ENCODE data around the gene FZD7. TPM values are rescaled to one million over a fixed set of nuclear protein-coding genes. Genes with fewer than 3 reads are reported as not detected.

The FZD7 gene
- total RNA-seq, 1 donor from 2014 or later: 37.1 TPM

DNA sequence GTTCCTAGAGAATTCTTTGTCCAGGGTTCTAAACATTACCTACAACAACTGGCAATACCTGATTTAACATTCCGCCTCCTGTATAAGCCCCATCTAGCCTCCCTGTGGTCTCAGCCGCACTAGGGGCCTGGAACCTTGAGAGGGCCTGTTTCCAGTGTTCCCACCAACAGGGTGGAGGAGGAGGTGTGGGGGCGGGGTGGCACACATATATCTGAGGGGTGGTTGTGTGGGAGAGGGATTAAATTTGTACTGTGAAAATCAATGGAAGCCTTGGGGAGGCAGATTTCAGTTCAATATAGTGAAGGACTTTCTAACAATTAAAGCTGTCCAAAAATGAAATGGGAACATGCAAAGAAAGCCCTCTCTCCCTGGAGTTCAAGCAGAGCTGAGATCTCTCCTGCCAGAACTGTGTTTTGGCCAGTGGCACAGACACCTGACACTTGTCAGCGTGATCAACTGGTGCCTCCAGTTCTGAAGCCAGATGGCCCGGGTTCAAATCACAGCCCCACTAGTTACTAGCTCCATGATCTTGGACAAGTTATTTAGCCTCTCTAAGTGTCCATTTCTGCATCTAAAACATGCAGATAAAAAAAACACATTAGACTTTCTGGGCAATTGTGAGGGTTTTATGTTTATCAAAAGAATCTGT, 17.0 kb upstream of the FZD7 start:
- Histone ChIP-seq H3K27me3 (no peaks in the 10 kb centered on the region), H3K36me3 (no peaks in the 10 kb centered on the region), H3K4me1 (peaks cover 14% of the 10 kb centered on the region), H3K27ac (no peak overlapping the region), H3K9me3 (no peaks in the 10 kb centered on the region), H3K4me3 (no peak overlapping the region)
- TF ChIP-seq POLR2A (IDR thresholded peaks at IDR 0.05) (no peak), POLR2AphosphoS5 (IDR thresholded peaks at IDR 0.05; ENCODE audit: insufficient read depth in 1 of 2, low read depth in 1 of 2) (no peak)
- DNase-seq (ENCODE audit: extremely low spot score in 2 of 2): no peak
- intact Hi-C loops (cut with DNase I): no loop called here

DNA sequence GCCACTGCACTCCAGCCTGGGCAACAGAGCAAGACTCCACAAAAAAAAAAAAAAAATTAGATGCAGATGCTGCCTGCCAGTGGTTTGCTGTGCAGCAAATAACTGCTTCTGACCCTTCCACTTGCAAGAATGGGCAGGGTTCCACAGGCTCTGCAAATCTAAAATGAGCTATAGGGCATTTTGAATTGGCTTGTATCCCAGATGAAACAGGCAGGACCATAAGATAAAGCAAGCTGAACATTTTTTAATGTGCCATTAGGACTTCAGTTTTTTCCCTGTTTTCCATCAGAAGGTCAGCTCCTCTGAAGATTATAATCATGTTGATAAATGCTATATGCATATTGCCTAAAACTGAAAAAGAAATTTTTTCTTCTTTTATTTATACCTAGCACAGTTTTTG, 15.7 kb upstream of the FZD7 start:
- TF ChIP-seq, protein P1, sequence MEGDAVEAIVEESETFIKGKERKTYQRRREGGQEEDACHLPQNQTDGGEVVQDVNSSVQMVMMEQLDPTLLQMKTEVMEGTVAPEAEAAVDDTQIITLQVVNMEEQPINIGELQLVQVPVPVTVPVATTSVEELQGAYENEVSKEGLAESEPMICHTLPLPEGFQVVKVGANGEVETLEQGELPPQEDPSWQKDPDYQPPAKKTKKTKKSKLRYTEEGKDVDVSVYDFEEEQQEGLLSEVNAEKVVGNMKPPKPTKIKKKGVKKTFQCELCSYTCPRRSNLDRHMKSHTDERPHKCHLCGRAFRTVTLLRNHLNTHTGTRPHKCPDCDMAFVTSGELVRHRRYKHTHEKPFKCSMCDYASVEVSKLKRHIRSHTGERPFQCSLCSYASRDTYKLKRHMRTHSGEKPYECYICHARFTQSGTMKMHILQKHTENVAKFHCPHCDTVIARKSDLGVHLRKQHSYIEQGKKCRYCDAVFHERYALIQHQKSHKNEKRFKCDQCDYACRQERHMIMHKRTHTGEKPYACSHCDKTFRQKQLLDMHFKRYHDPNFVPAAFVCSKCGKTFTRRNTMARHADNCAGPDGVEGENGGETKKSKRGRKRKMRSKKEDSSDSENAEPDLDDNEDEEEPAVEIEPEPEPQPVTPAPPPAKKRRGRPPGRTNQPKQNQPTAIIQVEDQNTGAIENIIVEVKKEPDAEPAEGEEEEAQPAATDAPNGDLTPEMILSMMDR (IDR thresholded peaks at IDR 0.05): no peak
- no peak for TF ChIP-seq POLR2A (IDR thresholded peaks at IDR 0.05)
- no peak for TF ChIP-seq POLR2AphosphoS5 (IDR thresholded peaks at IDR 0.05; ENCODE audit: insufficient read depth in 1 of 2, low read depth in 1 of 2)
- no peaks in the 10 kb centered on the region for H3K9me3 ChIP-seq
- DNase-seq (ENCODE audit: extremely low spot score in 2 of 2): no peak
- no peaks in the 10 kb centered on the region for H3K27me3 ChIP-seq
- H3K36me3 ChIP-seq: no peaks in the 10 kb centered on the region
- intact Hi-C loops (cut with DNase I): no loop called here
- H3K4me3 ChIP-seq: no peak overlapping the region
- no peak overlapping the region for H3K27ac ChIP-seq
- peaks cover 14% of the 10 kb centered on the region for H3K4me1 ChIP-seq

DNA sequence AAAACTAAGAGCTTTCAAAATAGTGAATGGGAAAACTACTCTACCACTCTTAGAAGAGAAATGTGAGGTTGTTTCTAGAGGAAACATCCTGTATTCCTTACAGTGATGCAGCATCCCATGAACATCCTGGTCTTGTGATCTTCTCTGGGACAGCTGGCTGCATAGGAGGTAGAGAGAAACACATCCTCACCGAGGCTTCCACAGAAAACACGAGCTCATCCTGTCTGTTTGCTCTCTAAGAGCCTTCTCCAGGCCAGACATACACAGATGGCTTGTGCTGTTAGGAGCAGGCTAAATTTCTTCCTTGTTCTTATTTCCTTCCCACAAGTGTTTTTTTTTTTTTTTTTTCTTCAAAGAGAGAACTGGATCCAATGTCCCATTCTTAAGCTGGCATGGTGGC, 14.7 kb upstream of the FZD7 start:
- H3K4me3 ChIP-seq: no peak overlapping the region
- TF ChIP-seq, protein P1 (IDR thresholded peaks at IDR 0.05): no peak
- no peak for TF ChIP-seq POLR2AphosphoS5 (IDR thresholded peaks at IDR 0.05; ENCODE audit: insufficient read depth in 1 of 2, low read depth in 1 of 2)
- TF ChIP-seq POLR2A (IDR thresholded peaks at IDR 0.05): no peak
- no peak for DNase-seq (ENCODE audit: extremely low spot score in 2 of 2)
- no peaks in the 10 kb centered on the region for H3K9me3 ChIP-seq
- no peaks in the 10 kb centered on the region for H3K27me3 ChIP-seq
- peaks cover 14% of the 10 kb centered on the region for H3K4me1 ChIP-seq
- H3K36me3 ChIP-seq: no peaks in the 10 kb centered on the region
- intact Hi-C loops (cut with DNase I): no loop called here
- no peak overlapping the region for H3K27ac ChIP-seq

DNA sequence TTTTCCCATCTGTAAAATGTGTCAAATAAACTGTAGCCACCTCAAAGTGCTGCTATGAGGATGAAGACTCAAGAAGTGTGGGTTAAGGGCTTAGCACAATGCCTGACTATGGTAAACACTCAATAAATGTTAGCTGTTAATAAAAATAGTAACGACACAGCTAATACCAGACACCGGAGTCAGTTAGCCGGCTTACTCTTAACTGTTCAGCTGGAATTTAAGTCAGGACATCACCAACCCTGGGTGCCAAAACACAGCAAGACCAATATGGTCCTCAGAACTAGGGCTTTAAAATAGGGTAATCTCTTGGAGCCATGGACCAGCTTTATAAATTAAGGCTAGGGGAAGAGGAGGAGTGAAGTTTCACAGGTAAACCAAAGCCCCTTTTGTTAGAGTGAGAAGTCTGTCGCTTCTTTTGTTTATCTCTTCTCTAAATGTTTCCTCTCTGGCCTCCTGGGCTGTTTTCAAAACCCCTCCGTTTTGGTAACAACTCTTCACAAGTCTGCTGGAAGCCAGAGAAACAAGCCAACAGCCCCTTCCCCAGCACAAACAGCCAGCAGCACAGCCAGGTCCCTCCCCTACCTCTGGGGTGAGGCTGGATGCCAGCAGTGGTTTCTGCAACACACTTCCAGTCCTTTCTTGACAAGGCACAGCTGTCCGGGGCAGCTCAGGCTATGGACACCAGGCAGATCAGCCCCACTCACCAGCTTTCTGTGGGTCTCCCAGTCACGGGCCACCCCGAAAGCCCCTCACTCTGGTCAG, 13.8 kb upstream of the FZD7 start:
- Histone ChIP-seq H3K27ac (no peak overlapping the region), H3K4me1 (peaks cover 8% of the 10 kb centered on the region), H3K9me3 (no peaks in the 10 kb centered on the region), H3K36me3 (no peaks in the 10 kb centered on the region), H3K27me3 (no peaks in the 10 kb centered on the region), H3K4me3 (no peak overlapping the region)
- peak in 1 of 2 donors; percentile 28 for TF ChIP-seq POLR2AphosphoS5 (IDR thresholded peaks at IDR 0.05; ENCODE audit: insufficient read depth in 1 of 2, low read depth in 1 of 2)
- TF ChIP-seq, protein P1 (IDR thresholded peaks at IDR 0.05): no peak
- TF ChIP-seq POLR2A (IDR thresholded peaks at IDR 0.05): no peak
- DNase-seq (ENCODE audit: extremely low spot score in 2 of 2): no peak
- intact Hi-C loops (cut with DNase I): no loop called here

DNA sequence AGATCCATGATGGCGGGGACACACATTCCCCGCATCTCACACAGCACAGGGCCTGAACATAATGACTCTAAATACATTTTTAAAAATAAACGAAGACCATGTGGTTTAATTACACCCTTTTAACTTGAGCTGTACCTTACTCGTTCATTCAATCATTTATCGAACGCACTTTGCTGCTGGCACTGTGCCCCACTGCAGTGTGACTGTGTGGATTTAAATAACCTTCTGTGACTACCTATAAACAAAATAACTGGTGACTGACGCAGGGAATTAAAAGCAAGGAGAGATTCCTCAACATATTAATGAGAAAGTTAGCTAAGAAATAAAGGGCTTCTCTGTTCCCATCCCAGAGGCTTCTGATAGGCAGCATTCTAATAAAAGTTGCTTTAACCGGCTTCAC, 10.9 kb upstream of the FZD7 start:
- no peak for DNase-seq (ENCODE audit: extremely low spot score in 2 of 2)
- TF ChIP-seq, protein P1 (IDR thresholded peaks at IDR 0.05): no peak
- TF ChIP-seq POLR2AphosphoS5 (IDR thresholded peaks at IDR 0.05; ENCODE audit: insufficient read depth in 1 of 2, low read depth in 1 of 2) (no peak), POLR2A (IDR thresholded peaks at IDR 0.05) (no peak)
- no peaks in the 10 kb centered on the region for H3K4me1 ChIP-seq
- H3K27ac ChIP-seq: no peak overlapping the region
- H3K9me3 ChIP-seq: no peaks in the 10 kb centered on the region
- H3K27me3 ChIP-seq: no peaks in the 10 kb centered on the region
- no peak overlapping the region for H3K4me3 ChIP-seq
- intact Hi-C loops (cut with DNase I): no loop called here
- no peaks in the 10 kb centered on the region for H3K36me3 ChIP-seq
